Smooth muscle cell of the brain vasculature (primary cell): ENCODE measurements around the gene FAAP100.

Experiments used
- DNase-seq: peaks from one replicate; pipeline ENCODE4 v3.0.0-alpha.2; 2012; ENCODE audit warnings: low read depth, low spot score

Gene FAAP100

GRCh38 chr17:81526662-81527571, 25.2 kb downstream of the FAAP100 start:
- no peak for DNase-seq

GRCh38 chr17:81524865-81525159, 27.3 kb downstream of the FAAP100 start:
- no peak for DNase-seq

- no peak for DNase-seq
Measured at GRCh38 chr17:81524039-81524864, 27.9 kb downstream of the FAAP100 start.

- no peak for DNase-seq
Measured at GRCh38 chr17:81523402-81524038, 28.6 kb downstream of the FAAP100 start.

- DNase-seq, result no peak
Measured at GRCh38 chr17:81522491-81523401, 29.4 kb downstream of the FAAP100 start.

- no peak for DNase-seq
Measured at GRCh38 chr17:81520021-81520901, 31.9 kb downstream of the FAAP100 start.

GRCh38 chr17:81519284-81520020, 32.7 kb downstream of the FAAP100 start:
- DNase-seq, result no peak

GRCh38 chr17:81518785-81519283, 33.3 kb downstream of the FAAP100 start:
- no peak for DNase-seq

- no peak for DNase-seq
Measured at GRCh38 chr17:81518113-81518784, 33.9 kb downstream of the FAAP100 start.

GRCh38 chr17:81517339-81518112, 34.6 kb downstream of the FAAP100 start:
- no peak for DNase-seq

- no peak for DNase-seq
Measured at GRCh38 chr17:81517009-81517338, 35.2 kb downstream of the FAAP100 start.

GRCh38 chr17:81516439-81516838, 35.7 kb downstream of the FAAP100 start:
- DNase-seq, result no peak

GRCh38 chr17:81515530-81516041, 36.6 kb downstream of the FAAP100 start:
- no peak for DNase-seq

GRCh38 chr17:81514739-81515529, 37.2 kb downstream of the FAAP100 start:
- no peak for DNase-seq

GRCh38 chr17:81514489-81514738, 37.7 kb downstream of the FAAP100 start:
- no peak for DNase-seq

- no peak for DNase-seq
Measured at GRCh38 chr17:81513753-81514488, 38.2 kb downstream of the FAAP100 start.

GRCh38 chr17:81513372-81513752, 38.8 kb downstream of the FAAP100 start:
- no peak for DNase-seq
